ENCODE results near the gene PAFAH2.

The PAFAH2 gene

GRCh38 chr1:26027716-26028489 lies 30.0 kb upstream of the PAFAH2 start:
- no peaks in the 10 kb centered on the region for H3K9me3 ChIP-seq (replicated peaks; ENCODE audit: insufficient read depth, low read length)
- peaks cover 41% of the 10 kb centered on the region for H3K27me3 ChIP-seq (replicated peaks; ENCODE audit: insufficient read depth, low read length)
- TF ChIP-seq CTCF (IDR thresholded peaks at IDR 0.05; ENCODE audit: low read length) (no peak), EZH2phosphoT487 (IDR thresholded peaks at IDR 0.05; ENCODE audit: low read length) (no peak), EZH2 (optimal IDR thresholded peaks at IDR 0.05; ENCODE audit: low read depth, low read length) (no peak)
- H3K4me2 ChIP-seq (ENCODE audit: low read depth, low read length): no peak overlapping the region
- H3K4me3 ChIP-seq (ENCODE audit: low read length): no peak overlapping the region
- H3K9ac ChIP-seq (ENCODE audit: low read length): no peak overlapping the region
- H3K79me2 ChIP-seq (ENCODE audit: low read length): no peaks in the 10 kb centered on the region
- no peaks in the 10 kb centered on the region for H3K9me2 ChIP-seq (replicated peaks; ENCODE audit: insufficient read depth, low read length)
- no peak for DNase-seq
- H4K20me1 ChIP-seq (ENCODE audit: insufficient read depth, low read length): no peaks in the 10 kb centered on the region
- no peaks in the 10 kb centered on the region for H3F3A ChIP-seq (ENCODE audit: insufficient read depth, low read length)
- no peaks in the 10 kb centered on the region for H3K36me3 ChIP-seq (replicated peaks; ENCODE audit: insufficient read depth, low read length)
- no peak overlapping the region for H2AFZ ChIP-seq (ENCODE audit: low read length)
- no peak overlapping the region for H3K27ac ChIP-seq (ENCODE audit: low read length)
- no peaks in the 10 kb centered on the region for H3K4me1 ChIP-seq (ENCODE audit: low read length)

GRCh38 chr1:26025517-26025916 lies 27.7 kb upstream of the PAFAH2 start:
- Histone ChIP-seq H3K4me1 (ENCODE audit: low read length) (no peaks in the 10 kb centered on the region), H3K4me2 (ENCODE audit: low read depth, low read length) (no peak overlapping the region), H3K27me3 (replicated peaks; ENCODE audit: insufficient read depth, low read length) (peaks cover 18% of the 10 kb centered on the region), H4K20me1 (ENCODE audit: insufficient read depth, low read length) (no peaks in the 10 kb centered on the region), H2AFZ (ENCODE audit: low read length) (no peak overlapping the region), H3K4me3 (ENCODE audit: low read length) (no peak overlapping the region), H3K36me3 (replicated peaks; ENCODE audit: insufficient read depth, low read length) (no peaks in the 10 kb centered on the region), H3K79me2 (ENCODE audit: low read length) (no peaks in the 10 kb centered on the region), H3K9me3 (replicated peaks; ENCODE audit: insufficient read depth, low read length) (no peaks in the 10 kb centered on the region), H3K9me2 (replicated peaks; ENCODE audit: insufficient read depth, low read length) (no peaks in the 10 kb centered on the region), H3F3A (ENCODE audit: insufficient read depth, low read length) (no peaks in the 10 kb centered on the region), H3K27ac (ENCODE audit: low read length) (no peak overlapping the region), H3K9ac (ENCODE audit: low read length) (no peak overlapping the region)
- DNase-seq: no peak
- TF ChIP-seq EZH2phosphoT487 (IDR thresholded peaks at IDR 0.05; ENCODE audit: low read length) (no peak), CTCF (IDR thresholded peaks at IDR 0.05; ENCODE audit: low read length) (no peak), EZH2 (optimal IDR thresholded peaks at IDR 0.05; ENCODE audit: low read depth, low read length) (no peak)

- TF ChIP-seq EZH2phosphoT487 (IDR thresholded peaks at IDR 0.05; ENCODE audit: low read length) (no peak), EZH2 (optimal IDR thresholded peaks at IDR 0.05; ENCODE audit: low read depth, low read length) (no peak), CTCF (IDR thresholded peaks at IDR 0.05; ENCODE audit: low read length) (no peak)
- no peak overlapping the region for H3K4me2 ChIP-seq (ENCODE audit: low read depth, low read length)
- H3K27ac ChIP-seq (ENCODE audit: low read length): no peak overlapping the region
- H3K4me3 ChIP-seq (ENCODE audit: low read length): no peak overlapping the region
- no peaks in the 10 kb centered on the region for H3K36me3 ChIP-seq (replicated peaks; ENCODE audit: insufficient read depth, low read length)
- H3K4me1 ChIP-seq (ENCODE audit: low read length): no peaks in the 10 kb centered on the region
- H3K79me2 ChIP-seq (ENCODE audit: low read length): no peaks in the 10 kb centered on the region
- DNase-seq: no peak
- H4K20me1 ChIP-seq (ENCODE audit: insufficient read depth, low read length): no peaks in the 10 kb centered on the region
- H3K9me3 ChIP-seq (replicated peaks; ENCODE audit: insufficient read depth, low read length): no peaks in the 10 kb centered on the region
- H3K27me3 ChIP-seq (replicated peaks; ENCODE audit: insufficient read depth, low read length): peaks cover 16% of the 10 kb centered on the region; the same call in 1 of the 2 replicates
- H3K9ac ChIP-seq (ENCODE audit: low read length): no peak overlapping the region
- no peak overlapping the region for H2AFZ ChIP-seq (ENCODE audit: low read length)
- no peaks in the 10 kb centered on the region for H3F3A ChIP-seq (ENCODE audit: insufficient read depth, low read length)
- H3K9me2 ChIP-seq (replicated peaks; ENCODE audit: insufficient read depth, low read length): no peaks in the 10 kb centered on the region
Observed at GRCh38 chr1:26025060-26025459, 27.2 kb upstream of the PAFAH2 start.
